Fibroblast of mammary gland (primary cell): ENCODE measurements around the gene ZFP62.

ENCODE experiments used
- DNase-seq: peaks from one replicate; pipeline ENCODE4 v3.0.0-alpha.2; 2010; ENCODE audit warnings: low read depth
- H3K4me3 ChIP-seq: 2 replicates; pipeline ENCODE4 v1.5.1; 2011; ENCODE audit warnings: low read depth, mild to moderate bottlenecking, low read length, moderate library complexity; ENCODE audit not compliant: control insufficient read depth
- CTCF ChIP-seq: conservative IDR thresholded peaks from 2 replicates; pipeline ENCODE4 v1.5.1; 2011; ENCODE audit warnings: low read depth, low read length, inconsistent platforms; ENCODE audit not compliant: control insufficient read depth, insufficient read depth

The ZFP62 gene

GRCh38 chr5:180847026-180847425 is 14.1 kb downstream of the ZFP62 start:
- DNase-seq: no peak
- H3K4me3 ChIP-seq: no peak overlapping the region
- TF ChIP-seq CTCF: no peak

GRCh38 chr5:180844858-180845257 is 16.2 kb downstream of the ZFP62 start:
- no peak for TF ChIP-seq CTCF
- no peak for DNase-seq
- no peak overlapping the region for H3K4me3 ChIP-seq

GRCh38 chr5:180844432-180844831 is 16.6 kb downstream of the ZFP62 start:
- H3K4me3 ChIP-seq: no peak overlapping the region
- TF ChIP-seq CTCF: no peak
- DNase-seq: no peak

- no peak for DNase-seq
- H3K4me3 ChIP-seq: no peak overlapping the region
- no peak for TF ChIP-seq CTCF
Measured at GRCh38 chr5:180839935-180840334, 21.1 kb downstream of the ZFP62 start.

GRCh38 chr5:180839227-180839626 is 21.8 kb downstream of the ZFP62 start:
- TF ChIP-seq CTCF: no peak
- DNase-seq: no peak
- no peak overlapping the region for H3K4me3 ChIP-seq

- no peak overlapping the region for H3K4me3 ChIP-seq
- no peak for DNase-seq
- TF ChIP-seq CTCF: no peak
Measured at GRCh38 chr5:180837478-180837877, 23.6 kb downstream of the ZFP62 start.

GRCh38 chr5:180832638-180833068 is 28.4 kb downstream of the ZFP62 start:
- no peak for DNase-seq
- H3K4me3 ChIP-seq: no peak overlapping the region
- no peak for TF ChIP-seq CTCF
